GM21515 (cell line): Measurements from ENCODE around the gene FAM227A.

Experiments used
- ATAC-seq: cut with Tn5 transposase; IDR thresholded peaks from one replicate; pipeline ENCODE4 v1.9.1; 2021; ENCODE audit not compliant: unreplicated experiment

FAM227A gene

GRCh38 chr22:38656256-38657044 is at the start of gene FAM227A, which contains the start of gene CBY1:
Gene FAM227A (minus strand): TSS chr22:38656392. CDS start chr22:38650168, 6,224 bp downstream.
Gene CBY1 (plus strand): TSS chr22:38656638. CDS start chr22:38668055, 11,417 bp downstream.
- ATAC-seq = peak; percentile 62

- ATAC-seq = peak; percentile 68
These were observed 49.3 kb upstream of the FAM227A start, which contains the start of gene GTPBP1 for GRCh38 chr22:38705235-38706100. Gene GTPBP1 (plus strand): TSS chr22:38705944. CDS start chr22:38705956, 12 bp downstream.

DNA sequence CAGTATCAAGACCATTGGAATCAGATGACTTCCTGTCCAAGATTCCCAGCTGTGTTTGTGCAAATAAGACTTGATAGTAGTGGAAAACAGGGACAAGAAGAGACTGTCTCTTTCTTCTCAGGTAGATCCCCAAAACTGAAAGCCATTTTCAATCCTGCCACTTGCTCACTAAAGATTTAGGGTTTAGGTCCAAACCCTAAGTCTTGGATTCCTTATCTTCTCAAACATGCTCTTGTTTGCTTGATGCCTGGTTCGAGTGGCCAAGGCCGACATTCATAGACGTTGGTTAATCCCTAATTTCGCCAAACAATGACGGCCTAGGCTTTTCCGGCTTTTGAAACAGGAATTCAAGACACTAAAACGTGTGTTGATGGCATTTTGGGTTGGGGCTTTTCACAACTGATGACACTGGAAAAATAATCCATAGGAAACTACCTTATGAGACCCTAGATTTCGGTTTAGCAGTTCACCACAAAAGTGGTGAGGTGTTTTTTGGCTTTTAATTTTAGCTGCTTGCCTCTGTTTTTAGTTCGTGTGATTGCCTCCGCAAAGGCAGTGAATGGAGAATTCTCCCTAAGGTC is 48.6 kb upstream of the FAM227A start:
- ATAC-seq = no peak

DNA sequence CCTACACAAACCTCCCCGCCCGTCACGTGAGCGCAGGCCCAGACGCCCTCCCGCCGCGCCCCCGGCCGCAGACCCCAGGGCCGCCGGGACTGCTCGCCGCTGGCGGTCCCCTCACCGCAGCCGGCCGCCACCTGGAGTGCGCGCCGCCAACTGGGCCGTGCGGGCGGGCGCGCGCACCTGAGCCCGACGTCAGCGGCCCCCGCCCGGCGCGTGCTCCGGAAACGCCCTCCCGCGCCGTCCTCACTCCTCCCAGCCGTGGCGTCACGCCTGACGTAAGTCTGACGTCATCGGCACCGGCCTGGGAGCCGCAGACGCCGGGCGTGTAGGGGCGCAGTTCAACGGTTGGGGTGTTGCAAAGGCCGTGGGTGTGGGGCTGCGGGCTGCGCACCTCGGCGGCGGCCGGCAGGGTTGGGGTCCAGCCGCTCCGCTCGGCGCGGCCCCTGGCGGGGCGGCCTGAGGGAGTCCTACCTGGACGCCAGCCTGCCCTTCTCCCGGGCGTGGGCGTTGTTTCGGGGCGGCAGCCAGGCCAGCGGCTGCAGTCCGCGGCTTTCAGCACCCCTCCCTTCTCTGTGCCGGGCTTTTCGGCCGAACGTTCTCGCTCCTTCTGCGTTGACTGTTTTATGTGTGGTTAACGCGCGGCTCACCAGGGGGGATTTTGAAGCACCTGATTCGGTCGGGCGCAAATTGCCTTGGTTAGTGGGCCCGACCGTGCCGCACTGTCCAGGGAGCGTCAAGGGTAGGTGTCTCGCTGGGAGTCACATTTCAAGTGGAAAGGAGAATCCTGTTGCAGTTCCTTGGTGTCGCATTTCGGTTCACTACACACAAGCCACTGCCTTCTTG is 44.8 kb upstream of the FAM227A start, which contains the start of gene JOSD1:
Gene JOSD1, minus strand, starts transcription at position 155 of the 840 bp plus-strand sequence. CDS start 956 bp downstream, outside the sequence.
- ATAC-seq = peak; percentile 32

DNA sequence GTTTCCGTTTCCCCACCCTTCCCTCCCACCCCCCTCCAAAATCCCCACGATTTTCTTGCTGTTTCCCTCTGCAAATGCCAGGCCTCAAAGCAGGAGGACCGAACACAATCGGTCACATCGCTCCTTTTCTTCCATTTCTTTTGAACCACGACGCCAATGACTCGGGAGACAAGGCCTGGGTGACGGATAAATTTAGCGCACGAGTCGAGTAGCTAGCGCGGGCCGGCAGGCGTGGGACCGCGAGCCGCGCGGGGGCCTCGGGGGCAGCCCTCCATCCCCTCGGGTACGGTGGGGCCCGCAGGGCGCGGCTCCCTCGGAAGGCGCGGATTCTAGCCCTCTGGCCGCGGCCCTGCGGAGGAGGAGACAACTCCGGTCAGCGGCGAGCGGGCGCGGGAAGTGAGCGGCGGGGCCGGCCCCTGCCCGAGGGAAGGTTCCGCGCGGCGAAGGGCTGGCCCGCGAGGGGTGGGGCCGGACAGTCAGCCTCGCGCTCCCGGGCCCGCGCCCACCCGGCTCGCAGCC is 44.1 kb upstream of the FAM227A start:
- ATAC-seq = no peak

- no peak for ATAC-seq
These were observed 43.6 kb upstream of the FAM227A start for GRCh38 chr22:38699784-38700183.

GRCh38 chr22:38699143-38699542 is 43.0 kb upstream of the FAM227A start:
- no peak for ATAC-seq

DNA sequence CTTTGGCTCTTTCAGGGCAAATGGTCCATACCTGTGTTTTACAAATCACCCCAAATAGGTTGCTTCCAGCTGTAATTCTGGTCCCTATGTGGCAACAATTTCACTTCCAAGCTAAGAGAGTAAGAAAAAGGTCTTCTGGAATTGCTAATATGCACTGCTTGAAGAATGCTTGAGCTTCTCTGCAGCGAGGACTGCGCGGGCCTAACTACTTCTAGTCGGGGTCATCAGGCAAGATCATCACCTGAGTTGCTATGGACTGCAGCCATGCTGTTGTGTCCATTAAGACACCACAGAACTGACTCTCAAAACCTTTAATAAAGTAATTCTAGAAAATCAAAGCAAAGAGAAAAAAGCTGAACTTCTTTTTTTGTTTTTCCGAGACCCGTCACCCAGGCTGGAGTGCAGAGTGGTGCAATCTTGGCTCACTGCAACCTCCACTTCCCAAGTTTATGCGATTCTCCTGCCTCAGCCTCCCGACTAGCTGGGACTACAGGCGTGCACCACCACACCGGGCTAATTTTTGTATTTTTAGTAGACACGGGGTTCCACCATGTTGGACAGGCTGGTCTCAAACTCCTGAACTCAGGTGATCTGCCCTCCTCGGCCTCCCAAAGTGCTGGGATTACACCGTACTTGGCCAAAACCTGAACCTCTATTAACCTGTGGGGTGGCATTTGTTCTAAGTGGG is 42.4 kb upstream of the FAM227A start:
- no peak for ATAC-seq

GRCh38 chr22:38697425-38698089 is 41.4 kb upstream of the FAM227A start:
- ATAC-seq = no peak

DNA sequence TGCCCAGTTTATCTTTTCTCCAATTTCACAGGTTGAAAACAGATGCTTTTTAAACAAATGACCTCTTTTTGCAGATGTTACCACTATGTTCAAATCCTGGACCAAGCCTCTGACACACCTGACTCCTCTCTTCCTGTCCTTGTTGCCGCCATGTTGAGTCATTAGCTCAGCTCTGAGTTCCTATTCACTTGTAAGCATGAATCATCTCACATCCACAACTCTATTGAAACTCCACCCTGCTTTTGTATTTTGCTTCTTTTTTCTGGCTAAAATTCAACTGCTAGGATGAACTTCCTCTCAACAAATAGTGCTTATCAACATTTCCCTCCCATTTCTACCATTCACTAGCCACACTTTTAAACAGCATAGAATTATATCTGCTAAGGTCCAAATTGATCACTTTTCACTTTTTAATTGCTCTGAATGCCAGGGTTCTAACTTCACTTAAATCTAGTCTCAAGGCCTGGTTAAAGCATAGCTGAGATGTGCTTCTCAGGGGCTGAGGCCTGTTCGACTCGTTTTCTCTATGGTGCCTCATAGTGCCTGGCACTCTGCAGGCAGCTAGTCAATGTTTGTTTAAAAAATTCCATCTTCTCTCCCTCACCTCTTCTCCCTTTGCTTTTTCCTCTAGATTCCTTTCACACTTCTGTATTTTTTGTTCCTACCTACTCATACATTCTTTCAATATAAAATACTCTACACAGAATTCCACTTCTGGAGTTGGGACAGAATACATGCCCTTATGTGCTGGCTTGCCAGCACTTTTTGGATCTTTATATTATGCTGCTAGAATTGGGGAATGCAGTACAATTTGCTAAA is 40.6 kb upstream of the FAM227A start:
- ATAC-seq = no peak

- ATAC-seq = no peak
These were observed 38.7 kb upstream of the FAM227A start for GRCh38 chr22:38694940-38695339.

DNA sequence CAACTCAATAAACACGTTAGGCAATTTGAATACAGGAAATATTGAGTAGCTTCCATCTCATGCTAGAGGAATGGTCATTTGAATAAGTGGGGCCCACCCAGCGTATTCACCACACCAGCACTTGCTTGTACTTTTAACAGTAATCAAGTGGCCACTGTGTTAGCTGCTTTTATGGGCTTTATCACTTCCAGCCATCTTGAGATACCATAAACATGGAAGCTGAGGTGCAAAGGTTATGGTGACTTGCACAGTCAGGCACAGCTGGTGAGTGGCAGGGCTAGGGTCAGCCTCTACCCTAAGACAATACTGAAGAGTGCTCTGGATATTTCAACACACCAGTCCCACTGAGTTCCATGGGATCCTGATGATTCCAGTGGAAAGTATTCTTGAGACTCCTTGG is 37.9 kb upstream of the FAM227A start:
- ATAC-seq = no peak

- no peak for ATAC-seq
These were observed 33.5 kb upstream of the FAM227A start for GRCh38 chr22:38689651-38690050.

GRCh38 chr22:38685761-38686160 is 29.6 kb upstream of the FAM227A start:
- no peak for ATAC-seq

- ATAC-seq = no peak
These were observed 28.7 kb upstream of the FAM227A start for GRCh38 chr22:38684895-38685294.

DNA sequence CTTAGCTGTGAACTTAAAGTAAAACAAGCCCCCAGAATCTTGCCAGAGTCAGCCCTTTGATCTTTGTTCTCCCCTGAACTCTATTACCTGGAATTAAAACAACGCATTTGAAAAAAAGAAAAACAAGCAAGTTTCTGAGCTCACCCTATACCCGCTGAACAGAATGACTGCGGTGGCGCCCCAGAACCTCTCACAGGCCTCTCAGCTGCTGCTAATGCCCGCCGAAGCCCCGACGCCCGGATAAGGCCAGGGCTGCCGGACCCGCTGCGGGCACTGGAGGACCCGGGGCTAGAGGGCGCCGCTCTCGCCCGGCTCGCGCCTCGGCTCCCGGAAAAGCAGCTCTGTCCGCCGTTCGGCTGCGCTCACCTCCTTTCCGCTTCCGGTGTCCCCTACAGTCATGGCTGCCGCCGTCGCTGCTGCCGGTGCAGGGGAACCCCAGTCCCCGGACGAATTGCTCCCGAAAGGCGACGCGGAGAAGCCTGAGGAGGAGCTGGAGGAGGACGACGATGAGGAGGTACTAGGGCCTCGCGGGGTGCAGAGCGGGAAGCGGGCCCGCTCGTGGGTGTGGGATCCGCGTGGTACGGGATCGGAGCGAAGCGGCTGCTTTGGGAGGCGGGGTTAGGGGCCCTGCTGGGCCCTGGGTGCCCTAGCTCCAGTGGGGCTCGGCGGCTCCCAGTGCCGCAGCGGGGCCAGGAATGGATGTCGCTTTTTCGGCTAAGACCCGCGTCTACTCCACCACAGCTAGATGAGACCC is 25.6 kb upstream of the FAM227A start, which contains the start of gene TOMM22:
Gene TOMM22, plus strand, starts transcription at position 376 of the 754 bp plus-strand sequence. Its CDS starts 22 bp downstream, at position 398.
- ATAC-seq = peak; percentile 83

- ATAC-seq = no peak
These were observed 19.6 kb upstream of the FAM227A start for GRCh38 chr22:38675833-38676232.
